Measurements from ENCODE around the gene CSNK1G1.

CSNK1G1 gene

GRCh38 chr15:64305261-64305660, 50.7 kb downstream of the CSNK1G1 start:
- no peak for ATAC-seq (replicated peaks)
- DNase-seq, result no peak
- peak overlapping the region; percentile 16 to 66 for H3K27ac Mint-ChIP-seq

GRCh38 chr15:64289550-64289949, 66.4 kb downstream of the CSNK1G1 start:
- Mint-ChIP-seq H3K36me3 (ENCODE audit: insufficient read depth) (peaks cover 4% of the 10 kb centered on the region), H3K27ac (no peak overlapping the region), H3K4me3 (no peak overlapping the region), H3K9me3 (no peaks in the 10 kb centered on the region), H3K27me3 (no peaks in the 10 kb centered on the region), H3K4me1 (ENCODE audit: low read depth in 2 of 2) (peaks cover 11 to 18% of the 10 kb centered on the region in 2 donors)
- no peak for DNase-seq
- ATAC-seq (replicated peaks), result no peak

More at GRCh38 chr15:64305261-64305660, 50.7 kb downstream of the CSNK1G1 start:
- Mint-ChIP-seq H3K36me3 (ENCODE audit: insufficient read depth) (peaks cover 10% of the 10 kb centered on the region), H3K9me3 (no peaks in the 10 kb centered on the region), H3K4me1 (ENCODE audit: low read depth in 2 of 2) (peaks cover 2 to 31% of the 10 kb centered on the region in 2 donors), H3K27me3 (no peaks in the 10 kb centered on the region), H3K4me3 (no peak overlapping the region)

GRCh38 chr15:64288999-64289398, 67.0 kb downstream of the CSNK1G1 start:
- ATAC-seq (replicated peaks), result no peak
- H3K9me3 Mint-ChIP-seq, result no peaks in the 10 kb centered on the region
- peaks cover 11 to 18% of the 10 kb centered on the region in 2 donors for H3K4me1 Mint-ChIP-seq (ENCODE audit: low read depth in 2 of 2)
- H3K27me3 Mint-ChIP-seq, result no peaks in the 10 kb centered on the region
- H3K27ac Mint-ChIP-seq, result no peak overlapping the region
- DNase-seq, result no peak
- no peak overlapping the region for H3K4me3 Mint-ChIP-seq
- H3K36me3 Mint-ChIP-seq (ENCODE audit: insufficient read depth), result peaks cover 4% of the 10 kb centered on the region

GRCh38 chr15:64288577-64288976, 67.4 kb downstream of the CSNK1G1 start:
- Mint-ChIP-seq H3K36me3 (ENCODE audit: insufficient read depth) (peaks cover 4% of the 10 kb centered on the region), H3K4me3 (no peak overlapping the region), H3K9me3 (no peaks in the 10 kb centered on the region), H3K4me1 (ENCODE audit: low read depth in 2 of 2) (peaks cover 11 to 22% of the 10 kb centered on the region in 2 donors), H3K27ac (no peak overlapping the region), H3K27me3 (no peaks in the 10 kb centered on the region)
- DNase-seq, result no peak
- no peak for ATAC-seq (replicated peaks)

GRCh38 chr15:64287953-64288352, 68.0 kb downstream of the CSNK1G1 start:
- peaks cover 6 to 16% of the 10 kb centered on the region in 2 donors for H3K4me1 Mint-ChIP-seq (ENCODE audit: low read depth in 2 of 2)
- H3K27me3 Mint-ChIP-seq, result no peaks in the 10 kb centered on the region
- no peak overlapping the region for H3K4me3 Mint-ChIP-seq
- no peak for DNase-seq
- no peaks in the 10 kb centered on the region for H3K9me3 Mint-ChIP-seq
- ATAC-seq (replicated peaks), result no peak
- no peak overlapping the region for H3K27ac Mint-ChIP-seq
- H3K36me3 Mint-ChIP-seq (ENCODE audit: insufficient read depth), result peaks cover 4% of the 10 kb centered on the region

- H3K9me3 Mint-ChIP-seq, result no peaks in the 10 kb centered on the region
- peaks cover 6 to 15% of the 10 kb centered on the region in 2 donors for H3K4me1 Mint-ChIP-seq (ENCODE audit: low read depth in 2 of 2)
- ATAC-seq (replicated peaks) (no peak), DNase-seq (no peak)
- H3K27me3 Mint-ChIP-seq, result no peaks in the 10 kb centered on the region
- peak overlapping the region in 1 of 2 donors; percentile 61 for H3K27ac Mint-ChIP-seq
- H3K36me3 Mint-ChIP-seq (ENCODE audit: insufficient read depth), result peaks cover 4% of the 10 kb centered on the region
- H3K4me3 Mint-ChIP-seq, result no peak overlapping the region
These were observed 69.5 kb downstream of the CSNK1G1 start for GRCh38 chr15:64286473-64286872.

GRCh38 chr15:64285871-64286270, 70.1 kb downstream of the CSNK1G1 start:
- peak overlapping the region in 1 of 2 donors; percentile 61 for H3K27ac Mint-ChIP-seq
- DNase-seq, result no peak
- ATAC-seq (replicated peaks), result no peak
- H3K4me3 Mint-ChIP-seq, result no peak overlapping the region
- H3K36me3 Mint-ChIP-seq (ENCODE audit: insufficient read depth), result peaks cover 6% of the 10 kb centered on the region
- H3K27me3 Mint-ChIP-seq, result no peaks in the 10 kb centered on the region
- H3K4me1 Mint-ChIP-seq (ENCODE audit: low read depth in 2 of 2), result peaks cover 6 to 15% of the 10 kb centered on the region in 2 donors
- no peaks in the 10 kb centered on the region for H3K9me3 Mint-ChIP-seq

GRCh38 chr15:64285150-64285549, 70.8 kb downstream of the CSNK1G1 start:
- Mint-ChIP-seq H3K27me3 (no peaks in the 10 kb centered on the region), H3K4me1 (ENCODE audit: low read depth in 2 of 2) (peaks cover 6 to 16% of the 10 kb centered on the region in 2 donors), H3K27ac (no peak overlapping the region), H3K36me3 (ENCODE audit: insufficient read depth) (peaks cover 6% of the 10 kb centered on the region), H3K4me3 (no peak overlapping the region), H3K9me3 (no peaks in the 10 kb centered on the region)
- ATAC-seq (replicated peaks) (no peak), DNase-seq (no peak)

- no peak for DNase-seq
- peaks cover 6% of the 10 kb centered on the region for H3K36me3 Mint-ChIP-seq (ENCODE audit: insufficient read depth)
- no peak for ATAC-seq (replicated peaks)
- H3K27me3 Mint-ChIP-seq, result no peaks in the 10 kb centered on the region
- no peaks in the 10 kb centered on the region for H3K9me3 Mint-ChIP-seq
- H3K4me3 Mint-ChIP-seq, result no peak overlapping the region
- no peak overlapping the region for H3K27ac Mint-ChIP-seq
- peaks cover 6 to 16% of the 10 kb centered on the region in 2 donors for H3K4me1 Mint-ChIP-seq (ENCODE audit: low read depth in 2 of 2)
These were observed 71.9 kb downstream of the CSNK1G1 start for GRCh38 chr15:64284042-64284441.

GRCh38 chr15:64282701-64283100, 73.3 kb downstream of the CSNK1G1 start:
- H3K27me3 Mint-ChIP-seq, result no peaks in the 10 kb centered on the region
- H3K27ac Mint-ChIP-seq, result no peak overlapping the region
- no peak for DNase-seq
- peaks cover 5 to 16% of the 10 kb centered on the region in 2 donors for H3K4me1 Mint-ChIP-seq (ENCODE audit: low read depth in 2 of 2)
- no peak for ATAC-seq (replicated peaks)
- peaks cover 6% of the 10 kb centered on the region for H3K36me3 Mint-ChIP-seq (ENCODE audit: insufficient read depth)
- no peak overlapping the region for H3K4me3 Mint-ChIP-seq
- no peaks in the 10 kb centered on the region for H3K9me3 Mint-ChIP-seq

GRCh38 chr15:64279131-64279530, 76.8 kb downstream of the CSNK1G1 start:
- H3K27ac Mint-ChIP-seq, result no peak overlapping the region
- DNase-seq (no peak), ATAC-seq (replicated peaks) (no peak)
- peaks cover 0 to 7% of the 10 kb centered on the region in 2 donors for H3K4me1 Mint-ChIP-seq (ENCODE audit: low read depth in 2 of 2)
- no peaks in the 10 kb centered on the region for H3K9me3 Mint-ChIP-seq
- H3K27me3 Mint-ChIP-seq, result no peaks in the 10 kb centered on the region
- no peak overlapping the region for H3K4me3 Mint-ChIP-seq
- peaks cover 10% of the 10 kb centered on the region for H3K36me3 Mint-ChIP-seq (ENCODE audit: insufficient read depth)

GRCh38 chr15:64275934-64276333, 80.0 kb downstream of the CSNK1G1 start:
- no peak for ATAC-seq (replicated peaks)
- no peak overlapping the region for H3K4me3 Mint-ChIP-seq
- H3K27me3 Mint-ChIP-seq, result no peaks in the 10 kb centered on the region
- H3K36me3 Mint-ChIP-seq (ENCODE audit: insufficient read depth), result peaks cover 7% of the 10 kb centered on the region
- no peak for DNase-seq
- H3K9me3 Mint-ChIP-seq, result no peaks in the 10 kb centered on the region
- peaks cover 0 to 11% of the 10 kb centered on the region in 2 donors for H3K4me1 Mint-ChIP-seq (ENCODE audit: low read depth in 2 of 2)
- H3K27ac Mint-ChIP-seq, result peak overlapping the region in 1 of 2 donors; percentile 38

- Mint-ChIP-seq H3K27me3 (no peaks in the 10 kb centered on the region), H3K36me3 (ENCODE audit: insufficient read depth) (peaks cover 3% of the 10 kb centered on the region), H3K4me3 (no peak overlapping the region), H3K27ac (no peak overlapping the region), H3K9me3 (no peaks in the 10 kb centered on the region), H3K4me1 (ENCODE audit: low read depth in 2 of 2) (peaks cover 0 to 7% of the 10 kb centered on the region in 2 donors)
- no peak for ATAC-seq (replicated peaks)
- DNase-seq, result no peak
These were observed 81.5 kb downstream of the CSNK1G1 start for GRCh38 chr15:64274341-64274950.

- H3K4me1 Mint-ChIP-seq (ENCODE audit: low read depth in 2 of 2), result peaks cover 17 to 35% of the 10 kb centered on the region in 2 donors
- H3K4me3 Mint-ChIP-seq, result no peak overlapping the region
- ATAC-seq (replicated peaks) (no peak), DNase-seq (no peak)
- H3K27me3 Mint-ChIP-seq, result no peaks in the 10 kb centered on the region
- no peaks in the 10 kb centered on the region for H3K9me3 Mint-ChIP-seq
- no peak overlapping the region for H3K27ac Mint-ChIP-seq
- peaks cover 3% of the 10 kb centered on the region for H3K36me3 Mint-ChIP-seq (ENCODE audit: insufficient read depth)
These were observed 88.5 kb downstream of the CSNK1G1 start for GRCh38 chr15:64267331-64267973.
